Epithelial cell of esophagus (primary cell): Measurements from ENCODE around the gene NOTCH1.

Source experiments
- DNase-seq: peaks from one replicate; pipeline ENCODE4 v3.0.0; 2010; ENCODE audit warnings: low read depth
- H3K4me3 ChIP-seq: 2 replicates; pipeline ENCODE4 v1.5.1; 2011; ENCODE audit warnings: mild to moderate bottlenecking, low read length, control low read depth
- TF ChIP-seq, protein P1 (sequence below): IDR thresholded peaks from 2 replicates; pipeline ENCODE4 v1.5.1; 2011; ENCODE audit warnings: low read depth, mild to moderate bottlenecking, low read length, control low read depth, inconsistent platforms; ENCODE audit not compliant: insufficient read depth; ENCODE audit errors: missing control alignments

The NOTCH1 gene

GRCh38 chr9:136517012-136517743, 28.7 kb downstream of the NOTCH1 start:
- DNase-seq = no peak
- no peak overlapping the region for H3K4me3 ChIP-seq
- TF ChIP-seq, protein P1, sequence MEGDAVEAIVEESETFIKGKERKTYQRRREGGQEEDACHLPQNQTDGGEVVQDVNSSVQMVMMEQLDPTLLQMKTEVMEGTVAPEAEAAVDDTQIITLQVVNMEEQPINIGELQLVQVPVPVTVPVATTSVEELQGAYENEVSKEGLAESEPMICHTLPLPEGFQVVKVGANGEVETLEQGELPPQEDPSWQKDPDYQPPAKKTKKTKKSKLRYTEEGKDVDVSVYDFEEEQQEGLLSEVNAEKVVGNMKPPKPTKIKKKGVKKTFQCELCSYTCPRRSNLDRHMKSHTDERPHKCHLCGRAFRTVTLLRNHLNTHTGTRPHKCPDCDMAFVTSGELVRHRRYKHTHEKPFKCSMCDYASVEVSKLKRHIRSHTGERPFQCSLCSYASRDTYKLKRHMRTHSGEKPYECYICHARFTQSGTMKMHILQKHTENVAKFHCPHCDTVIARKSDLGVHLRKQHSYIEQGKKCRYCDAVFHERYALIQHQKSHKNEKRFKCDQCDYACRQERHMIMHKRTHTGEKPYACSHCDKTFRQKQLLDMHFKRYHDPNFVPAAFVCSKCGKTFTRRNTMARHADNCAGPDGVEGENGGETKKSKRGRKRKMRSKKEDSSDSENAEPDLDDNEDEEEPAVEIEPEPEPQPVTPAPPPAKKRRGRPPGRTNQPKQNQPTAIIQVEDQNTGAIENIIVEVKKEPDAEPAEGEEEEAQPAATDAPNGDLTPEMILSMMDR = no peak

- TF ChIP-seq, protein P1 = no peak
- no peak for DNase-seq
- no peak overlapping the region for H3K4me3 ChIP-seq
Measured at GRCh38 chr9:136516191-136516654, 29.6 kb downstream of the NOTCH1 start.

DNA sequence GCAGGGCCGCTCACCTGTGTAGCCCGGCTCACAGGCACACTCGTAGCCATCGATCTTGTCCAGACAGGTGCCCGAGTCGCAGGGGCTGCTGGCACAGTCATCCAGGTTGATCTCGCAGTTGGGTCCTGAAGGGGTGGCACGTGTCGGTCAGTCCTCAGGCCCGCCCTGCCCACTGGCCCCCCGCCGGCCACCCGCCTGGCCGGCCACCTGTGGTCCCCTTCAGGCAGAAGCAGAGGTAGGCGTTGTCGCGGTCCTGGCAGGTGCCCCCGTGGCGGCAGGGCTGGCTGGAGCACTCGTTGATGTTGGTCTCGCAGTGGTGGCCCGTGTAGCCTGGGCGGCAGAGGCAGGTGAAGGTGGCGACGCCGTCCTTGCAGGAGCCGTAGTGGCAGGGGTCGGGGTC, 30.6 kb downstream of the NOTCH1 start:
- TF ChIP-seq, protein P1 = no peak
- no peak overlapping the region for H3K4me3 ChIP-seq
- no peak for DNase-seq

GRCh38 chr9:136514022-136514714, 31.7 kb downstream of the NOTCH1 start:
- no peak for DNase-seq
- TF ChIP-seq, protein P1 = no peak
- no peak overlapping the region for H3K4me3 ChIP-seq

DNA sequence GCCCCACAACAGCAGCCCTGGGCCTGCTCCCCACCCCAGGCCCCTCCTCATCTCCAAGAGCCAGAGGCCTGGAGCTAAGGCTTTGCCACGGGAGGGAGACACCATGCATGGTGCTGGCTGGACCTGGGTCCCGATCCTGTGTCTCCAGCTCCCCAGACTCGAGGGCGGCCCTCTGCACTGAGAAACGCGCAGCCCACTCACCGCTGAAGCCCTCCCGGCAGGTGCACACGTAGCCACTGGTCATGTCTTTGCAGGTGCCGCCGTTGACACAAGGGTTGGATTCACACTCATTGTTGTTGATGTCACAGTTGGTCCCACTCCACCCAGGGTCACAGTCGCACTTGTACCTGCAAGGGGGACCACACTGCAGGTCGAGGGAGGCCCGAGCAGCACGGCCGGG, 32.7 kb downstream of the NOTCH1 start:
- TF ChIP-seq, protein P1 = no peak

DNA sequence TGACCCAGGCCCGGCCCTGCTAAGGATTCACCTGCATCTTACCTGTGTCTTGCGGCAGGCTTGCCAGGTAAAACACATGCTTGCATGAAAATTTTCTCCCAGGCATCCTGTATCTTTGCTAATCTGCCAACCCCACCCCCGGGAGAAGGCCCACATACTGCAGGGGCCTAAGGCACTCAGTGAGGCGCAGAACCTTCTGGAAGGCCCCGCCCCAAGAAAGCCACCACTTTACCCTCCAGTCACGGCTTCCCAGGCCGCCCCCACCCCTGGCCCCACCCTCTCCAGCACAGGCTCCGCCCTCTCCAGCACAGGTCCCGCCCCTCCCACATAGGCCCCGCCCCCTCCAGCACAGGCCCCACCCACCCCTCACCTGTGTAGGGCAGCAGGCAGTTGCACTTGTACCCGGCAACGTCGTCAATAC, 33.2 kb downstream of the NOTCH1 start:
- TF ChIP-seq, protein P1 = no peak
- H3K4me3 ChIP-seq = no peak overlapping the region
- DNase-seq = peak; percentile 55

More for the DNA sequence above, 32.7 kb downstream of the NOTCH1 start:
- H3K4me3 ChIP-seq = no peak overlapping the region
- no peak for DNase-seq
